Measurements from ENCODE around the gene TRIM14. TPM values are rescaled to one million over a fixed set of nuclear protein-coding genes. Genes with fewer than 3 reads are reported as not detected.

The TRIM14 gene
- total RNA-seq, 1 donor from 2014 or later: 25.8 TPM

GRCh38 chr9:98142925-98143481, 24.0 kb upstream of the TRIM14 start:
- TF ChIP-seq POLR2AphosphoS5 (IDR thresholded peaks at IDR 0.05; ENCODE audit: insufficient read depth in 1 of 2, low read depth in 1 of 2): no peak
- TF ChIP-seq CTCF (IDR thresholded peaks at IDR 0.05): no peak
- TF ChIP-seq POLR2A (IDR thresholded peaks at IDR 0.05): no peak
- H3K27me3 ChIP-seq: no peaks in the 10 kb centered on the region
- no peaks in the 10 kb centered on the region for H3K9me3 ChIP-seq
- no peak for DNase-seq (ENCODE audit: extremely low spot score in 2 of 2)
- peaks cover 41% of the 10 kb centered on the region for H3K4me1 ChIP-seq
- intact Hi-C loops (cut with DNase I): no loop called here
- H3K27ac ChIP-seq: no peak overlapping the region
- no peak overlapping the region for H3K4me3 ChIP-seq
- no peaks in the 10 kb centered on the region for H3K36me3 ChIP-seq

- DNase-seq (ENCODE audit: extremely low spot score in 2 of 2): no peak
- Histone ChIP-seq H3K27me3 (no peaks in the 10 kb centered on the region), H3K27ac (no peak overlapping the region), H3K36me3 (no peaks in the 10 kb centered on the region), H3K4me1 (peaks cover 41% of the 10 kb centered on the region), H3K4me3 (no peak overlapping the region), H3K9me3 (no peaks in the 10 kb centered on the region)
- TF ChIP-seq POLR2A (IDR thresholded peaks at IDR 0.05) (no peak), POLR2AphosphoS5 (IDR thresholded peaks at IDR 0.05; ENCODE audit: insufficient read depth in 1 of 2, low read depth in 1 of 2) (no peak), CTCF (IDR thresholded peaks at IDR 0.05) (no peak)
- intact Hi-C loops (cut with DNase I): no loop called here
These were observed 23.3 kb upstream of the TRIM14 start for GRCh38 chr9:98142182-98142907.

- H3K4me3 ChIP-seq: no peak overlapping the region
- peaks cover 34% of the 10 kb centered on the region for H3K4me1 ChIP-seq
- no peak for DNase-seq (ENCODE audit: extremely low spot score in 2 of 2)
- no peaks in the 10 kb centered on the region for H3K9me3 ChIP-seq
- H3K27me3 ChIP-seq: no peaks in the 10 kb centered on the region
- no peak for TF ChIP-seq CTCF (IDR thresholded peaks at IDR 0.05)
- no peak for TF ChIP-seq POLR2A (IDR thresholded peaks at IDR 0.05)
- no peak for TF ChIP-seq POLR2AphosphoS5 (IDR thresholded peaks at IDR 0.05; ENCODE audit: insufficient read depth in 1 of 2, low read depth in 1 of 2)
- intact Hi-C loops (cut with DNase I): no loop called here
- no peak overlapping the region for H3K27ac ChIP-seq
- H3K36me3 ChIP-seq: no peaks in the 10 kb centered on the region
These were observed 21.5 kb upstream of the TRIM14 start for GRCh38 chr9:98140503-98140902.

- TF ChIP-seq CTCF (IDR thresholded peaks at IDR 0.05): no peak
- no peak for TF ChIP-seq POLR2A (IDR thresholded peaks at IDR 0.05)
- no peak for TF ChIP-seq POLR2AphosphoS5 (IDR thresholded peaks at IDR 0.05; ENCODE audit: insufficient read depth in 1 of 2, low read depth in 1 of 2)
- no peaks in the 10 kb centered on the region for H3K27me3 ChIP-seq
- intact Hi-C loops (cut with DNase I): no loop called here
- H3K36me3 ChIP-seq: no peaks in the 10 kb centered on the region
- no peaks in the 10 kb centered on the region for H3K4me1 ChIP-seq
- no peaks in the 10 kb centered on the region for H3K9me3 ChIP-seq
- H3K27ac ChIP-seq: no peak overlapping the region
- H3K4me3 ChIP-seq: no peak overlapping the region
- peak in 1 of 2 donors; percentile 27 for DNase-seq (ENCODE audit: extremely low spot score in 2 of 2)
These were observed 17.5 kb upstream of the TRIM14 start for GRCh38 chr9:98136489-98136888.

GRCh38 chr9:98135938-98136337, 16.9 kb upstream of the TRIM14 start:
- Histone ChIP-seq H3K36me3 (no peaks in the 10 kb centered on the region), H3K27me3 (no peaks in the 10 kb centered on the region), H3K27ac (no peak overlapping the region), H3K9me3 (no peaks in the 10 kb centered on the region), H3K4me3 (no peak overlapping the region), H3K4me1 (no peaks in the 10 kb centered on the region)
- peak; percentile 27 to 55 for DNase-seq (ENCODE audit: extremely low spot score in 2 of 2)
- intact Hi-C loops (cut with DNase I): no loop called here
- TF ChIP-seq CTCF (IDR thresholded peaks at IDR 0.05) (no peak), POLR2AphosphoS5 (IDR thresholded peaks at IDR 0.05; ENCODE audit: insufficient read depth in 1 of 2, low read depth in 1 of 2) (no peak), POLR2A (IDR thresholded peaks at IDR 0.05) (no peak)

All from vagina (tissue), 2 donors.